Left forelimb (tissue), 1 donor: ENCODE measurements around the gene KIAA2012.
A peak's percentile ranks its signal among the peaks of the same experiment; 100 is the strongest.
"Not testable (repeated sequence)": the region's sequence is repeated elsewhere in the genome, so short reads cannot be mapped to it uniquely, and the experiment has no call there.

Experiments used
- DNase-seq: peaks from one replicate; pipeline ENCODE4 v3.0.0-alpha.2; 2018; ENCODE audit warnings: low spot score

Gene KIAA2012

GRCh38 chr2:202116691-202117090, 43.6 kb downstream of the KIAA2012 start:
- DNase-seq, result no peak

- no peak for DNase-seq
Observed at GRCh38 chr2:202118168-202118567, 45.1 kb downstream of the KIAA2012 start.

- no peak for DNase-seq
Observed at GRCh38 chr2:202120828-202121227, 47.8 kb downstream of the KIAA2012 start.

GRCh38 chr2:202121532-202122162, 48.6 kb downstream of the KIAA2012 start:
- DNase-seq, result no peak

GRCh38 chr2:202122163-202122540, 49.1 kb downstream of the KIAA2012 start:
- no peak for DNase-seq

- DNase-seq, result no peak
Observed at GRCh38 chr2:202122980-202123720, 50.1 kb downstream of the KIAA2012 start.

- no peak for DNase-seq
Observed at GRCh38 chr2:202124286-202124685, 51.2 kb downstream of the KIAA2012 start.

GRCh38 chr2:202127687-202128331, 54.8 kb downstream of the KIAA2012 start:
- DNase-seq, result no peak

GRCh38 chr2:202129841-202130240, 56.8 kb downstream of the KIAA2012 start:
- no peak for DNase-seq

GRCh38 chr2:202133200-202133908, 60.3 kb downstream of the KIAA2012 start:
- DNase-seq, result no peak

- DNase-seq, result no peak
Observed at GRCh38 chr2:202133909-202134265, 60.8 kb downstream of the KIAA2012 start.

GRCh38 chr2:202135091-202135874, 62.2 kb downstream of the KIAA2012 start:
- peak; percentile 75 for DNase-seq

GRCh38 chr2:202136039-202136438, 63.0 kb downstream of the KIAA2012 start:
- DNase-seq, result not testable (repeated sequence)

GRCh38 chr2:202136526-202136925, 63.5 kb downstream of the KIAA2012 start:
- DNase-seq, result no peak

GRCh38 chr2:202140522-202141252, 67.6 kb downstream of the KIAA2012 start:
- DNase-seq, result no peak

- DNase-seq, result no peak
Observed at GRCh38 chr2:202141329-202141947, 68.4 kb downstream of the KIAA2012 start.

GRCh38 chr2:202142540-202142939, 69.5 kb downstream of the KIAA2012 start:
- no peak for DNase-seq

GRCh38 chr2:202147775-202148174, 74.7 kb downstream of the KIAA2012 start:
- no peak for DNase-seq

- DNase-seq, result no peak
Observed at GRCh38 chr2:202148515-202149154, 75.6 kb downstream of the KIAA2012 start.

- DNase-seq, result no peak
Observed at GRCh38 chr2:202149155-202149762, 76.2 kb downstream of the KIAA2012 start.
